Measurements from ENCODE around the gene NR0B2. TPM values are rescaled to one million over a fixed set of nuclear protein-coding genes. Genes with fewer than 3 reads are reported as not detected.

The NR0B2 gene
- total and polyA plus RNA-seq, 2 of the 13 experiments (the other 11 are each of a cell fraction or from before 2014, with no cell fraction given) = 72.5 to 133 TPM

- peak; percentile 46; the same call in 1 of the 2 replicates for TF ChIP-seq ZBTB37 (CRISPR knock-in tag; IDR thresholded peaks at IDR 0.05)
- TF ChIP-seq, protein P1, sequence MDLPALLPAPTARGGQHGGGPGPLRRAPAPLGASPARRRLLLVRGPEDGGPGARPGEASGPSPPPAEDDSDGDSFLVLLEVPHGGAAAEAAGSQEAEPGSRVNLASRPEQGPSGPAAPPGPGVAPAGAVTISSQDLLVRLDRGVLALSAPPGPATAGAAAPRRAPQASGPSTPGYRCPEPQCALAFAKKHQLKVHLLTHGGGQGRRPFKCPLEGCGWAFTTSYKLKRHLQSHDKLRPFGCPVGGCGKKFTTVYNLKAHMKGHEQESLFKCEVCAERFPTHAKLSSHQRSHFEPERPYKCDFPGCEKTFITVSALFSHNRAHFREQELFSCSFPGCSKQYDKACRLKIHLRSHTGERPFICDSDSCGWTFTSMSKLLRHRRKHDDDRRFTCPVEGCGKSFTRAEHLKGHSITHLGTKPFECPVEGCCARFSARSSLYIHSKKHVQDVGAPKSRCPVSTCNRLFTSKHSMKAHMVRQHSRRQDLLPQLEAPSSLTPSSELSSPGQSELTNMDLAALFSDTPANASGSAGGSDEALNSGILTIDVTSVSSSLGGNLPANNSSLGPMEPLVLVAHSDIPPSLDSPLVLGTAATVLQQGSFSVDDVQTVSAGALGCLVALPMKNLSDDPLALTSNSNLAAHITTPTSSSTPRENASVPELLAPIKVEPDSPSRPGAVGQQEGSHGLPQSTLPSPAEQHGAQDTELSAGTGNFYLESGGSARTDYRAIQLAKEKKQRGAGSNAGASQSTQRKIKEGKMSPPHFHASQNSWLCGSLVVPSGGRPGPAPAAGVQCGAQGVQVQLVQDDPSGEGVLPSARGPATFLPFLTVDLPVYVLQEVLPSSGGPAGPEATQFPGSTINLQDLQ (CRISPR knock-in tag; IDR thresholded peaks at IDR 0.05) = no peak
- TF ChIP-seq, protein P2, sequence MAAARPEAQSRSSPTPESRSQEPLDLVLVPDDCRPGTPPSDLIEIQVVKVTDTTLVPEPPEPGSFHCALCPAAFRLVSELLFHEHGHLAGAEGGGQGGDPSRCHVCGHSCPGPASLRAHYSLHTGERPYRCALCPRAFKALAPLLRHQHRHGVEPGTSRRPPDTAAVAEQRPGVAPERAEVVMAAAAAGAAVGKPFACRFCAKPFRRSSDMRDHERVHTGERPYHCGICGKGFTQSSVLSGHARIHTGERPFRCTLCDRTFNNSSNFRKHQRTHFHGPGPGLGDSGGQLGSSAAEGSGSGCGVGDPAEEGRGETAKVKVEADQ (CRISPR knock-in tag; IDR thresholded peaks at IDR 0.05; ENCODE audit: borderline replicate concordance) = no peak
- no peak for TF ChIP-seq E2F1 (CRISPR knock-in tag; IDR thresholded peaks at IDR 0.05)
- TF ChIP-seq ZNF670 (CRISPR knock-in tag; IDR thresholded peaks at IDR 0.05; ENCODE audit: borderline replicate concordance) = no peak
- no peak for TF ChIP-seq ZNF557 (CRISPR knock-in tag; IDR thresholded peaks at IDR 0.05)
- TF ChIP-seq ZNF547 (CRISPR knock-in tag; IDR thresholded peaks at IDR 0.05) = no peak
- TF ChIP-seq GRHL1 (CRISPR knock-in tag; conservative IDR thresholded peaks at IDR 0.05) = no peak
- TF ChIP-seq ZNF292 (CRISPR knock-in tag; IDR thresholded peaks at IDR 0.05; ENCODE audit: borderline replicate concordance, low read depth) = no peak; the same call in 1 of the 2 replicates
- TF ChIP-seq, protein P3, sequence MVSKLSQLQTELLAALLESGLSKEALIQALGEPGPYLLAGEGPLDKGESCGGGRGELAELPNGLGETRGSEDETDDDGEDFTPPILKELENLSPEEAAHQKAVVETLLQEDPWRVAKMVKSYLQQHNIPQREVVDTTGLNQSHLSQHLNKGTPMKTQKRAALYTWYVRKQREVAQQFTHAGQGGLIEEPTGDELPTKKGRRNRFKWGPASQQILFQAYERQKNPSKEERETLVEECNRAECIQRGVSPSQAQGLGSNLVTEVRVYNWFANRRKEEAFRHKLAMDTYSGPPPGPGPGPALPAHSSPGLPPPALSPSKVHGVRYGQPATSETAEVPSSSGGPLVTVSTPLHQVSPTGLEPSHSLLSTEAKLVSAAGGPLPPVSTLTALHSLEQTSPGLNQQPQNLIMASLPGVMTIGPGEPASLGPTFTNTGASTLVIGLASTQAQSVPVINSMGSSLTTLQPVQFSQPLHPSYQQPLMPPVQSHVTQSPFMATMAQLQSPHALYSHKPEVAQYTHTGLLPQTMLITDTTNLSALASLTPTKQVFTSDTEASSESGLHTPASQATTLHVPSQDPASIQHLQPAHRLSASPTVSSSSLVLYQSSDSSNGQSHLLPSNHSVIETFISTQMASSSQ (IDR thresholded peaks at IDR 0.05; ENCODE audit: low read depth) = no peak
- TF ChIP-seq, protein P3 (CRISPR knock-in tag; IDR thresholded peaks at IDR 0.05; ENCODE audit: borderline replicate concordance) = no peak
- TF ChIP-seq MIER2 (CRISPR knock-in tag; IDR thresholded peaks at IDR 0.05) = 0 out of 2 replicates have a peak, but pooled peaks have one; percentile 15
- TF ChIP-seq, protein P4, sequence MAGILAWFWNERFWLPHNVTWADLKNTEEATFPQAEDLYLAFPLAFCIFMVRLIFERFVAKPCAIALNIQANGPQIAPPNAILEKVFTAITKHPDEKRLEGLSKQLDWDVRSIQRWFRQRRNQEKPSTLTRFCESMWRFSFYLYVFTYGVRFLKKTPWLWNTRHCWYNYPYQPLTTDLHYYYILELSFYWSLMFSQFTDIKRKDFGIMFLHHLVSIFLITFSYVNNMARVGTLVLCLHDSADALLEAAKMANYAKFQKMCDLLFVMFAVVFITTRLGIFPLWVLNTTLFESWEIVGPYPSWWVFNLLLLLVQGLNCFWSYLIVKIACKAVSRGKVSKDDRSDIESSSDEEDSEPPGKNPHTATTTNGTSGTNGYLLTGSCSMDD (CRISPR knock-in tag; IDR thresholded peaks at IDR 0.05) = no peak
- TF ChIP-seq, protein P5, sequence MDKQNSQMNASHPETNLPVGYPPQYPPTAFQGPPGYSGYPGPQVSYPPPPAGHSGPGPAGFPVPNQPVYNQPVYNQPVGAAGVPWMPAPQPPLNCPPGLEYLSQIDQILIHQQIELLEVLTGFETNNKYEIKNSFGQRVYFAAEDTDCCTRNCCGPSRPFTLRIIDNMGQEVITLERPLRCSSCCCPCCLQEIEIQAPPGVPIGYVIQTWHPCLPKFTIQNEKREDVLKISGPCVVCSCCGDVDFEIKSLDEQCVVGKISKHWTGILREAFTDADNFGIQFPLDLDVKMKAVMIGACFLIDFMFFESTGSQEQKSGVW (CRISPR knock-in tag; IDR thresholded peaks at IDR 0.05; ENCODE audit: borderline replicate concordance) = no peak
These were observed 48.1 kb upstream of the NR0B2 start (continued) for GRCh38 chr1:26961826-26962225.

All from HepG2 (cell line).